DOHH2 (cell line): ENCODE measurements around the gene CAMK2D.

ENCODE experiments used
- CTCF ChIP-seq: fragments of 200-600 bp; sonication (generic); IDR thresholded peaks from one replicate; pipeline ENCODE4 v1.5.1; 2014; ENCODE audit warnings: antibody characterized with exemption, mild to moderate bottlenecking, low read depth, low read length; ENCODE audit not compliant: poor library complexity, severe bottlenecking
- EZH2phosphoT487 ChIP-seq: fragments of 200-600 bp; sonication (generic); IDR thresholded peaks from 2 replicates; pipeline ENCODE4 v1.6.1; 2017; ENCODE audit warnings: borderline replicate concordance, mild to moderate bottlenecking, antibody characterized with exemption, low read length, moderate library complexity, mixed read lengths

DNA sequence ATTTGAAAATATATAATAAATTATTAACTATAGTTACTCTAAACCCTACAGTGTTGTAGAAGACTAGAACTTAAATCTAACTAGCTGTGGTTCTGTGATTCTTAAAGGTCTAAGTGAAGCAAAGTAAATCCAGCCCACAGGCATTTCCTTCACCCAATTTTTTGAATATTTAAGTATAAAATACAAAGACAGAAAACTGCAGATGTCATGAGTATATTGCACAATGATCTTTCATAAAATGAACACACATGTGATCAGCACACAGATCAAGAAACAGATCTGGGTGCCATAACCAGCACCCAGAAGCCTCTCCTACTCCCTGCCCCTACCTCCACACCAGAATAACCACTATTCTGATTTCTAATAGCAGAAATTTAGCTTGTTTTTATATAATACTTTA is 82.9 kb downstream of the CAMK2D start:
- no peak for TF ChIP-seq CTCF
- TF ChIP-seq EZH2phosphoT487 = no peak
